ENCODE data around the gene MAPKAPK5. TPM values are rescaled to one million over a fixed set of nuclear protein-coding genes. Genes with fewer than 3 reads are reported as not detected.
"Not testable (repeated sequence)": the region's sequence is repeated elsewhere in the genome, so short reads cannot be mapped to it uniquely, and the experiment has no call there.

Gene MAPKAPK5, protein sequence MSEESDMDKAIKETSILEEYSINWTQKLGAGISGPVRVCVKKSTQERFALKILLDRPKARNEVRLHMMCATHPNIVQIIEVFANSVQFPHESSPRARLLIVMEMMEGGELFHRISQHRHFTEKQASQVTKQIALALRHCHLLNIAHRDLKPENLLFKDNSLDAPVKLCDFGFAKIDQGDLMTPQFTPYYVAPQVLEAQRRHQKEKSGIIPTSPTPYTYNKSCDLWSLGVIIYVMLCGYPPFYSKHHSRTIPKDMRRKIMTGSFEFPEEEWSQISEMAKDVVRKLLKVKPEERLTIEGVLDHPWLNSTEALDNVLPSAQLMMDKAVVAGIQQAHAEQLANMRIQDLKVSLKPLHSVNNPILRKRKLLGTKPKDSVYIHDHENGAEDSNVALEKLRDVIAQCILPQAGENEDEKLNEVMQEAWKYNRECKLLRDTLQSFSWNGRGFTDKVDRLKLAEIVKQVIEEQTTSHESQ
- polyA plus RNA-seq (ENCODE audit: low read depth in 6 of 6): 10 to 100 TPM; 25.9 to 42.7 (median 29.1) TPM

DNA sequence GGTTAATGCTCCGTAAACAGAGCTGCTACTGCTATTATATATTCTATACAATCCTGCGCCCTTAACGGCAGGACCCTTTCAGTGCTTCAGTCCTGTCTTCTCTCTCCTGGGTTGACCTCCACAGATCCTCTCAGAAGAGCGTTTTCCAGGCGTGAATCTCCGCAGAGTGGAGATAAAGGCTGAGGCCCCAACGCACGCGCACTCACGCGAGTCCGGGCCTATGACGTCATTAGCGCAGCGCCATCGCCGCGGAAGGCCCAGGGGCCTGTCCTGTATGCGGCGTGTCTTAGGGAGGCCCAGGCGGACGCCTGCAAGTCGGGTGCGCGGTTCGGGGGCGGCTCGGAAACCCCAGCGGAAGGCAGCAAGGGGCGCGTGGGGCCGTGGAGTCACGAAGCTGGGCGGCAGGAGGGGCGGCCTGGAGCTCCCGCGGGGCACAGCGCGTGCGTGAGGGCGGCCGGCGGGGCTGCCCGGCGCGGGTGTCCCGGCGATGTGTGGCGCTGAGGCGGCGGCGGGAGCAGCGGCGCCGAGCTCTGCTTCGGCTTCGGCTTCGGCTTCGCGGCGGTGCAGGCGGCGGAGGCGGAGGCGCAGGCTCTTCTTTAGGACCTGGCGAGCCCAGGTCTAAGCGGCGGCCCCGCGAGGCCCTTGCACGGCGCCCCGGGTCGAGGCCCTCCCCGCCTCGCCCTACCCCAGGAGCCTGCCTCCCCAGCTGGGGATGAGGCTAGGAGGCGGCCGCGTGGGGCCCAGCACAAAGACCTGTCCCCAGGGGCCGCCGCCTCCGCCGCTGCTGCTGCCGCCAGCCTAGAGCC, at the start of gene MAPKAPK5:
MAPKAPK5 (plus strand) TSS at position 479 of the 806 bp plus-strand sequence. CDS start 506 bp downstream, outside the sequence.
- H3K4me3 Mint-ChIP-seq: peak within 1 kb of the TSS; percentile 94 to 99 (median 98)
- H3K27ac Mint-ChIP-seq: peak within 1 kb of the TSS; percentile 99
- peak; percentile 98 for DNase-seq
- H3K4me1 Mint-ChIP-seq: peaks cover 32 to 56% (median 34%) of the 10 kb centered on the region in 3 donors
- H3K36me3 Mint-ChIP-seq: peaks cover 0 to 6% of the 10 kb centered on the region in 2 donors
- no peaks in the 10 kb centered on the region for H3K9me3 Mint-ChIP-seq
- ATAC-seq (ENCODE audit: low read depth in 2 of 2): peak; percentile 86 to 87
- H3K27me3 Mint-ChIP-seq: no peaks in the 10 kb centered on the region

DNA sequence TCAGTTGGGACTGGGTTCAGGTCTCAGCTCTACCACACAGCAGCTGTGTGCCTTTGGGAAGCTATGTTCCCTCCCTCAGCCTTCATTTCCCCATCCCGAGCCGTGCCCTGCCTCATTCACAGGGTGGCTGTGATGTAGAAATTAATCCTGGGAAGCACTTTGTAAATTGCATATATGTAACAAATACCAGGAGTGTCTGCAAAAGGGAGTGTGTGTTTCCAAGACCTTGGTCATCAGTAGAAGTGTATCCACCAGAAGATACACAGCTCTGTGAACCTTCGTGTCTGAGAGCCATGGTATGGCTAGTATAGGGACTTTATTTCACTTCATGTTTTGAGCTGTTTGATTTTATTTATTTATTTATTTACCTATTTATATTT, 49.2 kb upstream of the MAPKAPK5 start:
- H3K36me3 Mint-ChIP-seq: peaks cover 9 to 14% of the 10 kb centered on the region in 2 donors
- DNase-seq: no peak
- H3K9me3 Mint-ChIP-seq: no peaks in the 10 kb centered on the region
- H3K27ac Mint-ChIP-seq: no peak overlapping the region
- H3K4me1 Mint-ChIP-seq: no peaks in the 10 kb centered on the region
- H3K4me3 Mint-ChIP-seq: no peak overlapping the region
- no peaks in the 10 kb centered on the region for H3K27me3 Mint-ChIP-seq
- no peak for ATAC-seq (ENCODE audit: low read depth in 2 of 2)

DNA sequence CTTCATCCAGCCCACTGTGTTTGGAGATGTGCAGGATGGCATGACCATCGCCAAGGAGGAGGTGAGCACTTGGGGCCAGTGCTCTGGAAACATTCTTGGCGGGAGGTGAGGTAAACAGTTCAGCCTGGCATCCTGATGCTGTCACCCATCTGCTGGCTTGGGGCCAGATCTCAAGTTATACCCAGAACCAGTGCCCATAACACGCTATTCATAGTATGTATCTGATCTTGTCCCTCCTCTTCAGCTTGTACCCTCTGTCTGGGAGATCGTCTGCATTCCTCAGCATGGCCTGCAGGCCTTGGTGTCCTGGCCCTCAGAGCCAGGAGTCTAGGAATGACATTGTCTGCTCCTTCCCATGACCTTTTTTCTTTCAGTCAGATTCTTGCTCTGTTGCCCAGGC, 43.8 kb upstream of the MAPKAPK5 start:
- Mint-ChIP-seq H3K4me1 (no peaks in the 10 kb centered on the region), H3K27ac (no peak overlapping the region), H3K36me3 (peaks cover 4 to 17% of the 10 kb centered on the region in 2 donors), H3K4me3 (no peak overlapping the region), H3K9me3 (no peaks in the 10 kb centered on the region), H3K27me3 (no peaks in the 10 kb centered on the region)
- no peak for ATAC-seq (ENCODE audit: low read depth in 2 of 2)
- DNase-seq: no peak

DNA sequence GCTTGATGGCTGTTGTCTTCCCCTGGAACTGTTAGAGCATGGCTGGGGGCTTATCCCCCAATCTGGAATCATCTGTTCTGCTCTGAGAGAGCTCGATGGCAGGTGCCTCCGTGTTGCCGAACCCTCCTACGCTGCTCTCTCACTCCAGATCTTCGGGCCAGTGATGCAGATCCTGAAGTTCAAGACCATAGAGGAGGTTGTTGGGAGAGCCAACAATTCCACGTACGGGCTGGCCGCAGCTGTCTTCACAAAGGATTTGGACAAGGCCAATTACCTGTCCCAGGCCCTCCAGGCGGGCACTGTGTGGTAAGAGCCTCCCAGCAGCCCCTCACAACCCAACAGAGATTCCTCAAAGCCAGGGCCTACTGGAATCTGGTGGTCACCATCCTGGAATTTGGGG, 42.3 kb upstream of the MAPKAPK5 start:
- no peak for ATAC-seq (ENCODE audit: low read depth in 2 of 2)

DNA sequence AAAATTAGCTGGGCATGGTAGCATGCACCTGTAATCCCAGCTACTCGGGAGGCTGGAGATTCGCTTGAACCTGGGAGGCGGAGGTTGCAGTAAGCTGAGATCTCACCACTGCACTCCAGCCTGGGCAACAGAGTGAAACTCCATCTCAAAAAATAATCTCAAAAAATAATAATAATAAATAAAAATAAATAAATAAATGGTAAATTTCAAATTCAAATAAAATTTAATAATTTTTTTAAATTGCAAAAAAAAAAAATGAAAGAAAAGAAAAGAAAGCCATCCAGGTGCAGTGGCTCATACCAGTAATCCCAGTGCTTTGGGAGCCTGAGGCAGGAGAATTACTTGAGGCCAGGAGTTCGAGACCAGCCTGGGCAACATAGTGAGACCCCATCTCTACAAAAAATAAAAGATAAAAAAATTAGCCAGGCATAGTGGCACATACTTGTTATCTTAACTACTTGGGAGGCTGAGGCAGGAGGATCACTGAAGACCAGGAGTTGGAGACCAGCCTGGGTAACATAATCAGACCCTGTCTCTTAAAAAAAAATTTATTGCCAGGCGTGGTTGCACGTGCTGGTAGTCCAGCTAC, 38.9 kb upstream of the MAPKAPK5 start:
- H3K36me3 Mint-ChIP-seq: peaks cover 0 to 5% of the 10 kb centered on the region in 2 donors
- no peaks in the 10 kb centered on the region for H3K4me1 Mint-ChIP-seq

More for the DNA sequence above, 42.3 kb upstream of the MAPKAPK5 start:
- H3K9me3 Mint-ChIP-seq: no peaks in the 10 kb centered on the region
- H3K27me3 Mint-ChIP-seq: no peaks in the 10 kb centered on the region
- H3K4me1 Mint-ChIP-seq: no peaks in the 10 kb centered on the region
- no peak for DNase-seq
- H3K36me3 Mint-ChIP-seq: peaks cover 3 to 14% of the 10 kb centered on the region in 2 donors
- H3K4me3 Mint-ChIP-seq: no peak overlapping the region
- H3K27ac Mint-ChIP-seq: no peak overlapping the region

DNA sequence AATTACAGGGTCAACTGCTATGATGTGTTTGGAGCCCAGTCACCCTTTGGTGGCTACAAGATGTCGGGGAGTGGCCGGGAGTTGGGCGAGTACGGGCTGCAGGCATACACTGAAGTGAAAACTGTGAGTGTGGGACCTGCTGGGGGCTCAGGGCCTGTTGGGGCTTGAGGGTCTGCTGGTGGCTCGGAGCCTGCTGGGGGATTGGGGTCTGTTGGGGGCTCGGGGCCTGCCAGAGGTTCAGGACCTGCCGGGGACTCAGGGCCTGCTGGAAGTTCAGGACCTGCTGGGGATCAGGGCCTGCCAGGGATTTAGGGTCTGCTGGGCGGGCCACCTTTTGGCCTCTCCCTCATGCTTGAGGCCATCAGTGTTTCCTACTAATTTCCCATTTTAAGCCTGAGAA, 38.2 kb upstream of the MAPKAPK5 start:
- no peak for DNase-seq
- Mint-ChIP-seq H3K36me3 (no peaks in the 10 kb centered on the region), H3K4me3 (no peak overlapping the region), H3K27ac (no peak overlapping the region), H3K27me3 (no peaks in the 10 kb centered on the region), H3K4me1 (no peaks in the 10 kb centered on the region), H3K9me3 (no peaks in the 10 kb centered on the region)
- ATAC-seq (ENCODE audit: low read depth in 2 of 2): no peak

More for the DNA sequence above, 38.9 kb upstream of the MAPKAPK5 start:
- Mint-ChIP-seq H3K27ac (peak overlapping the region in 1 of 6 donors; percentile 16), H3K27me3 (no peaks in the 10 kb centered on the region), H3K9me3 (no peaks in the 10 kb centered on the region), H3K4me3 (no peak overlapping the region)
- DNase-seq (no peak), ATAC-seq (ENCODE audit: low read depth in 2 of 2) (no peak)

DNA sequence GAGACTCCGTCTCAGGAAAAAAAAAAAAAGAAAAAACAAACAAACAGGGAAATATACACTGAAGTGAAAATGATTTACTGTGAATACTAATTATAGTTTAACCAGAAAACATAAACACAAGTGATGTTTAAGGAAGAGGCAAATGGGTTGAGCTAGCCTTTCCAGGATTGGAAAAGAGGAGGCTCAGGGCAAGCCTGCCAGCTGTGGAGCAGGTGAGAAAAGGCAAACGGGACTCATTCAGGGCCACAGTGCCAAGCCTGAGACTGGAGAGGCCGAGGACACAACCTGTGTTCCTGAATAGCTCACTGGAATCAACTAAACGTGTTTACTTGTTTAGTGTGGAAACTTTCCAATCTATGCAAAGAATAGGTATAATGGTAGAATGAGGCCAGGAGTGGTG, 35.7 kb upstream of the MAPKAPK5 start:
- Mint-ChIP-seq H3K36me3 (no peaks in the 10 kb centered on the region), H3K27ac (no peak overlapping the region), H3K4me1 (no peaks in the 10 kb centered on the region), H3K4me3 (no peak overlapping the region), H3K9me3 (no peaks in the 10 kb centered on the region), H3K27me3 (no peaks in the 10 kb centered on the region)
- DNase-seq (no peak), ATAC-seq (ENCODE audit: low read depth in 2 of 2) (no peak)

DNA sequence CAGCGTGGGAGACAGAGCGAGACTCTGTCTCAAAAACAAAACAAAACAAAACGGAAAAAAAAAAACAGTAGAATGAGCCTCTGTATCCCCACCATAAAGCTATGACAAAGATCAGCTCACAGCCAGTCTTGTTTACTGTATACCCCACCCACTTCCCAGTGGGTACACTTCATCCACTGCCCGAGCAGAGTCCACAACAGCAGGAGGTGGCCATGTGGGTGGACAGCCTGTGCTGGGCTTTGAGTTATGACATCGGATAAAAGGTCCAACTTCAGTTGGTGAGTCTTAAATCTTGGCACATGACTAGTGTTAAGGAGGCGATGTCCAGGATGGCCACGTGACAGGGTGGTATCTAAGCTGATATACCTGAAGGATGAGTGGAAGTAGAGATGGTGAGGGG, 34.8 kb upstream of the MAPKAPK5 start:
- ATAC-seq (ENCODE audit: low read depth in 2 of 2) (no peak), DNase-seq (no peak)
- Mint-ChIP-seq H3K36me3 (no peaks in the 10 kb centered on the region), H3K4me1 (peaks cover 0 to 3% (median 0%) of the 10 kb centered on the region in 3 donors), H3K27me3 (no peaks in the 10 kb centered on the region), H3K27ac (no peak overlapping the region), H3K9me3 (no peaks in the 10 kb centered on the region), H3K4me3 (no peak overlapping the region)

DNA sequence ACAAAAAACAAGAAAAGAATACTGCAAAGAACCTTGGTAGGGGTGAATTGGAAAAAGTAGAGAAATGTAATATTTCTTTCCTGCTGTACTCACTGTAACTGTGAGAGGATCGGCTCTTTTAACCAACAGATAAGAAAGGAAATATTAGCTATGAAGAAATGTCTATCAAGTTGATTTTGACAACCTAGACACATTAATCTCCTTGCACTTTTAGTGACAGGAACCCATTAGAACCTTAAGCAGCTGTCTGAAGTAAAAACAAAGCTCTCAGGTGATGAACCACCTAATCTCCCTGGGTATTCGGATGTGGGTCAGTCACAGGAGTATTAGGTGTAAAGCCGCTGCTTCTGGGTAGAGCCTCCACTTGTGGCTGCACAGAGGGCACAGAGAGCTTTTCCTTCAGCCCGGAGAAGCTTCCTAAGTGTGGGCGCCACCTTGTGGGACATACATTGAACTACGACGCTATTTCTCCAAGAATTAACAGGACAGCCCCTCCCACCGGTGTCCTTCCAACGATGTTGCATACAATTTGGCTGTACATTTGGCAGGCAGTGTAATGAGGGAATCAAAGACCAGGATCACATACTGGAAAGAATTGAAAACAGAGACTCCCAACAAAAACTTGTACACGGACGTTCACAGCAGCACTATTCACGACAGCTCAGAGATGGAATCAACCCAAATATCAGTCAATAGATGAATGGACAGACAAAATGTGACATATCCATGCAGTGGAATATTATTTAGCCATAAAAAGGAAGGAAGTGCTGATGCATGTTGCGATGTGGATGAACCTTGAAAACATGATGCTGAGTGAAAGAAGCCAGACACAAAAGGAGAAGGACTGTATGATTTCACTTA, 28.9 kb upstream of the MAPKAPK5 start:
- no peak overlapping the region for H3K4me3 Mint-ChIP-seq
- H3K27ac Mint-ChIP-seq: peak overlapping the region in 1 of 6 donors; percentile 32
- peaks cover 8 to 11% (median 9%) of the 10 kb centered on the region in 3 donors for H3K4me1 Mint-ChIP-seq
- no peaks in the 10 kb centered on the region for H3K9me3 Mint-ChIP-seq
- ATAC-seq (ENCODE audit: low read depth in 2 of 2) (peak; percentile 84 to 89), DNase-seq (peak; percentile 63)
- H3K36me3 Mint-ChIP-seq: no peaks in the 10 kb centered on the region
- peaks cover 0 to 11% (median 0%) of the 10 kb centered on the region in 3 donors for H3K27me3 Mint-ChIP-seq

DNA sequence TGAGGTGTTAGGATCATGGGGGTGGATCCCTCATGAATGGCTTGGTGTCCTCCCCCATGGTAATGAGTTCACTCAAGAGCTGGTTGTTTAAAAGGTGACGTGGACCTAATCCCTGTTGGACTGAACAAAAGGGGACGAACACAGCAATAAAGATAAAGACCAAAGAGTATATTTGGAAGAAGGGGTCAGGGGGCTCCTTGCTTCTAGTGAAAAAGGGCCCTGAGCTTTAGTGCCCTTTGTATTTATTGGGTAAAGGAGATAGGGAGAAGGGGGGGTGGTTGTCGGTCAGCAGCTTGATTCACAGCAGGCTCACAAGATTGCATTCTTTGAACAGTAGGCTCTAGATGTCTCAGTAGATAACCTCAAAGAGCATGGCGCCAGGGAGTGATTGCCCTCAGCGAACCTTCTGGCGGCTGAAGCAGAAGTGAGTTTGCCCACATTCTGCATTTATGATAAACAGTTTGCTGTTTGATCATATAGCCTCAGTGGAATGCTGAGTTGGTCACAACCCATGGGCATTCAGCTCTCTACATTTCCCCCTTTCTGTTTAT, 25.9 kb upstream of the MAPKAPK5 start:
- DNase-seq (no peak), ATAC-seq (ENCODE audit: low read depth in 2 of 2) (no peak)
- Mint-ChIP-seq H3K9me3 (peaks cover 0 to 12% (median 5%) of the 10 kb centered on the region in 7 donors), H3K4me1 (peaks cover 8 to 11% (median 9%) of the 10 kb centered on the region in 3 donors), H3K4me3 (no peak overlapping the region), H3K27ac (no peak overlapping the region), H3K36me3 (peaks cover 5 to 8% of the 10 kb centered on the region in 2 donors), H3K27me3 (peaks cover 5 to 23% (median 12%) of the 10 kb centered on the region in 3 donors)

DNA sequence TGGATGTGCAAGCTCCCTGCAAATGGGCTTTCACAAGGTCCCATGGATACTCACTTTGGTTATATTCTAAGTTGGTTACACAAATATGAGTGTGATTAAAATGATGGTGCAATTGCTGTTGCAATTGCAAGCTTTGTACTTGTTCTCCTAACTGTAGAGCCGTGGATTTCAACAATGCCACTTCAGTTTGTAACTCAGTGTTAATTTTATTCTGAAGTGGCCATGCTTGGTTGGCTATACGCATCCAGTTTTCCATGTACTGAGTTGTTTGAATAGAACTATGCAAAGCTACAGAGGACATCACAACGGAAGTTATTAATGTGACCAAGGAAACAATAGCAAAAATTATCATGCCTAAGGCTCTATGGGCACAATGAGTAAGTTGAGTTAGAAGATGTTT, 25.1 kb upstream of the MAPKAPK5 start:
- peaks cover 0 to 19% (median 7%) of the 10 kb centered on the region in 7 donors for H3K9me3 Mint-ChIP-seq
- not testable (repeated sequence) for H3K27ac Mint-ChIP-seq; H3K36me3 Mint-ChIP-seq; H3K4me3 Mint-ChIP-seq; ATAC-seq (ENCODE audit: low read depth in 2 of 2); DNase-seq
- H3K27me3 Mint-ChIP-seq: peaks cover 5 to 23% (median 16%) of the 10 kb centered on the region in 3 donors
- peaks cover 6 to 11% (median 8%) of the 10 kb centered on the region in 3 donors for H3K4me1 Mint-ChIP-seq

DNA sequence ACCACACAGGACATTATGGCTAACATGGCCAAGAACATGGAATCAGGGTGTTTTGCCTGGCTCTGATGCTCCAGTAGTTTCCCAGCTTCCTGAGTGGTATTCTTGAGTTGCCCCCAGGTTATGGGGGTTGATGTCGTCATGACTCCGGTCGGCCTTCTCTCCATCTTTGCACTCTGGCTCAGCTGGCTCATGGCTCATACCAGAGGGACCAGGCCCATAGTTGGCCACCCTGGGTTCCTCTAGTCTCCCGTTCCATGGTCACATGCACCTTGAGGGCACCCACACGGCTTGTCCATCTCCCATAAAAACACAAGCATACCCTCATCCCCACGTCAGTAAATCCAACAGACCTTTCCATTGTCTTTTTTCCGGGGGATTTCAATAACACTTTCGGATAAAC, 23.7 kb upstream of the MAPKAPK5 start:
- peaks cover under 1 to 2% (median 2%) of the 10 kb centered on the region in 3 donors for H3K4me1 Mint-ChIP-seq
- H3K4me3 Mint-ChIP-seq: no peak overlapping the region
- H3K36me3 Mint-ChIP-seq: peaks cover 5 to 8% of the 10 kb centered on the region in 2 donors
- DNase-seq (no peak), ATAC-seq (ENCODE audit: low read depth in 2 of 2) (no peak)
- peaks cover 0 to 20% (median 7%) of the 10 kb centered on the region in 7 donors for H3K9me3 Mint-ChIP-seq
- peaks cover 5 to 30% (median 16%) of the 10 kb centered on the region in 3 donors for H3K27me3 Mint-ChIP-seq
- H3K27ac Mint-ChIP-seq: no peak overlapping the region

Measured in naive B cell (primary cell).